ENCODE data around the gene ASS1.

The ASS1 gene

GRCh38 chr9:130450344-130451003 is 5.7 kb downstream of the ASS1 start:
- Mint-ChIP-seq H3K36me3 (ENCODE audit: low read depth) (peaks cover 2% of the 10 kb centered on the region), H3K9me3 (no peaks in the 10 kb centered on the region), H3K4me3 (no peak overlapping the region), H3K4me1 (ENCODE audit: low read depth) (peaks cover 12% of the 10 kb centered on the region), H3K27me3 (ENCODE audit: low read depth) (peaks cover 7% of the 10 kb centered on the region), H3K27ac (no peak overlapping the region)

- peaks cover 11% of the 10 kb centered on the region for H3K4me1 Mint-ChIP-seq (ENCODE audit: low read depth)
- no peaks in the 10 kb centered on the region for H3K9me3 Mint-ChIP-seq
- peaks cover under 1% of the 10 kb centered on the region for H3K36me3 Mint-ChIP-seq (ENCODE audit: low read depth)
- peaks cover 1% of the 10 kb centered on the region for H3K27me3 Mint-ChIP-seq (ENCODE audit: low read depth)
- H3K4me3 Mint-ChIP-seq = no peak overlapping the region
- no peak overlapping the region for H3K27ac Mint-ChIP-seq
Measured at GRCh38 chr9:130451004-130451390, 6.2 kb downstream of the ASS1 start.

GRCh38 chr9:130451509-130452388 is 7.0 kb downstream of the ASS1 start:
- Mint-ChIP-seq H3K4me1 (ENCODE audit: low read depth) (peaks cover 9% of the 10 kb centered on the region), H3K27me3 (ENCODE audit: low read depth) (no peaks in the 10 kb centered on the region), H3K9me3 (no peaks in the 10 kb centered on the region), H3K4me3 (no peak overlapping the region), H3K27ac (no peak overlapping the region), H3K36me3 (ENCODE audit: low read depth) (no peaks in the 10 kb centered on the region)

GRCh38 chr9:130452835-130453234 is 8.1 kb downstream of the ASS1 start:
- Mint-ChIP-seq H3K36me3 (ENCODE audit: low read depth) (no peaks in the 10 kb centered on the region), H3K4me1 (ENCODE audit: low read depth) (peaks cover 5% of the 10 kb centered on the region), H3K27me3 (ENCODE audit: low read depth) (no peaks in the 10 kb centered on the region), H3K27ac (no peak overlapping the region), H3K4me3 (no peak overlapping the region), H3K9me3 (no peaks in the 10 kb centered on the region)

GRCh38 chr9:130453487-130453886 is 8.7 kb downstream of the ASS1 start:
- Mint-ChIP-seq H3K4me3 (no peak overlapping the region), H3K27me3 (ENCODE audit: low read depth) (no peaks in the 10 kb centered on the region), H3K9me3 (no peaks in the 10 kb centered on the region), H3K27ac (no peak overlapping the region), H3K36me3 (ENCODE audit: low read depth) (no peaks in the 10 kb centered on the region), H3K4me1 (ENCODE audit: low read depth) (no peaks in the 10 kb centered on the region)

- Mint-ChIP-seq H3K4me3 (no peak overlapping the region), H3K36me3 (ENCODE audit: low read depth) (no peaks in the 10 kb centered on the region), H3K27me3 (ENCODE audit: low read depth) (no peaks in the 10 kb centered on the region), H3K4me1 (ENCODE audit: low read depth) (no peaks in the 10 kb centered on the region), H3K27ac (no peak overlapping the region), H3K9me3 (no peaks in the 10 kb centered on the region)
Measured at GRCh38 chr9:130454096-130454811, 9.5 kb downstream of the ASS1 start.

- H3K27me3 Mint-ChIP-seq (ENCODE audit: low read depth) = no peaks in the 10 kb centered on the region
- no peak overlapping the region for H3K4me3 Mint-ChIP-seq
- H3K36me3 Mint-ChIP-seq (ENCODE audit: low read depth) = no peaks in the 10 kb centered on the region
- H3K9me3 Mint-ChIP-seq = no peaks in the 10 kb centered on the region
- no peak overlapping the region for H3K27ac Mint-ChIP-seq
- H3K4me1 Mint-ChIP-seq (ENCODE audit: low read depth) = no peaks in the 10 kb centered on the region
Measured at GRCh38 chr9:130454812-130455325, 10.1 kb downstream of the ASS1 start.

GRCh38 chr9:130458027-130458803 is 13.5 kb downstream of the ASS1 start:
- H3K27me3 Mint-ChIP-seq (ENCODE audit: low read depth) = peaks cover 6% of the 10 kb centered on the region

GRCh38 chr9:130458804-130459067 is 14.0 kb downstream of the ASS1 start:
- H3K4me1 Mint-ChIP-seq (ENCODE audit: low read depth) = no peaks in the 10 kb centered on the region
- H3K27ac Mint-ChIP-seq = no peak overlapping the region
- H3K27me3 Mint-ChIP-seq (ENCODE audit: low read depth) = peaks cover 6% of the 10 kb centered on the region
- no peak overlapping the region for H3K4me3 Mint-ChIP-seq
- no peaks in the 10 kb centered on the region for H3K36me3 Mint-ChIP-seq (ENCODE audit: low read depth)
- H3K9me3 Mint-ChIP-seq = no peaks in the 10 kb centered on the region

More at GRCh38 chr9:130458027-130458803, 13.5 kb downstream of the ASS1 start:
- Mint-ChIP-seq H3K36me3 (ENCODE audit: low read depth) (no peaks in the 10 kb centered on the region), H3K9me3 (no peaks in the 10 kb centered on the region), H3K27ac (no peak overlapping the region), H3K4me3 (no peak overlapping the region), H3K4me1 (ENCODE audit: low read depth) (no peaks in the 10 kb centered on the region)

- H3K36me3 Mint-ChIP-seq (ENCODE audit: low read depth) = no peaks in the 10 kb centered on the region
- H3K27ac Mint-ChIP-seq = no peak overlapping the region
- H3K9me3 Mint-ChIP-seq = no peaks in the 10 kb centered on the region
- no peaks in the 10 kb centered on the region for H3K4me1 Mint-ChIP-seq (ENCODE audit: low read depth)
- no peak overlapping the region for H3K4me3 Mint-ChIP-seq
- H3K27me3 Mint-ChIP-seq (ENCODE audit: low read depth) = peaks cover 6% of the 10 kb centered on the region
Measured at GRCh38 chr9:130459151-130459550, 14.4 kb downstream of the ASS1 start.

- H3K36me3 Mint-ChIP-seq (ENCODE audit: low read depth) = no peaks in the 10 kb centered on the region
- H3K9me3 Mint-ChIP-seq = no peaks in the 10 kb centered on the region
- H3K27me3 Mint-ChIP-seq (ENCODE audit: low read depth) = peaks cover 6% of the 10 kb centered on the region
- H3K4me1 Mint-ChIP-seq (ENCODE audit: low read depth) = no peaks in the 10 kb centered on the region
- no peak overlapping the region for H3K4me3 Mint-ChIP-seq
- H3K27ac Mint-ChIP-seq = no peak overlapping the region
Measured at GRCh38 chr9:130459941-130460669, 15.3 kb downstream of the ASS1 start.

- Mint-ChIP-seq H3K27ac (no peak overlapping the region), H3K4me1 (ENCODE audit: low read depth) (no peaks in the 10 kb centered on the region), H3K9me3 (no peaks in the 10 kb centered on the region), H3K4me3 (no peak overlapping the region), H3K36me3 (ENCODE audit: low read depth) (no peaks in the 10 kb centered on the region), H3K27me3 (ENCODE audit: low read depth) (peaks cover 6% of the 10 kb centered on the region)
Measured at GRCh38 chr9:130461218-130461630, 16.5 kb downstream of the ASS1 start.

- Mint-ChIP-seq H3K27me3 (ENCODE audit: low read depth) (peaks cover 6% of the 10 kb centered on the region), H3K9me3 (no peaks in the 10 kb centered on the region), H3K36me3 (ENCODE audit: low read depth) (no peaks in the 10 kb centered on the region), H3K4me3 (no peak overlapping the region), H3K27ac (no peak overlapping the region), H3K4me1 (ENCODE audit: low read depth) (no peaks in the 10 kb centered on the region)
Measured at GRCh38 chr9:130461731-130462130, 17.0 kb downstream of the ASS1 start.

Data from T-helper 1 cell treated with Interleukin-12 subunit alpha and Interleukin-12 subunit beta and Interleukin-4 antibody, amounts not matched to agents 30 μg/mL and 1 μg/mL, for 36 hours (primary cell).